H9 (cell line): ENCODE results near the gene SLC25A15. TPM values are rescaled to one million over a fixed set of nuclear protein-coding genes. Genes with fewer than 3 reads are reported as not detected.
A peak's percentile ranks its signal among the peaks of the same experiment; 100 is the strongest.

Source experiments
- DNase-seq: peaks from one replicate; pipeline ENCODE4 v3.0.0-alpha.2; 2017
- H2AFZ ChIP-seq: one replicate; pipeline ENCODE4 v1.6.1; 2013; ENCODE audit warnings: mild to moderate bottlenecking, low read length, control low read depth, moderate library complexity
- H2AK5ac ChIP-seq: 2 replicates; pipeline ENCODE4 v1.6.1; 2013; ENCODE audit warnings: low read length, control low read depth, mixed read lengths; ENCODE audit not compliant: insufficient read length
- H2BK120ac ChIP-seq: one replicate; pipeline ENCODE4 v1.6.1; 2013; ENCODE audit warnings: low read depth, mild to moderate bottlenecking, low read length, control low read depth, inconsistent platforms; ENCODE audit not compliant: poor library complexity, severe bottlenecking
- H2BK12ac ChIP-seq: 2 replicates; pipeline ENCODE4 v1.6.1; 2013; ENCODE audit warnings: low read length, control low read depth, mixed read lengths, low read depth; ENCODE audit not compliant: insufficient read length
- H2BK15ac ChIP-seq: 2 replicates; pipeline ENCODE4 v1.6.1; 2013; ENCODE audit warnings: low read depth, low read length, control low read depth
- H2BK20ac ChIP-seq: one replicate; pipeline ENCODE4 v1.6.1; 2013; ENCODE audit warnings: low read depth, mild to moderate bottlenecking, low read length, control low read depth, inconsistent platforms; ENCODE audit not compliant: poor library complexity, severe bottlenecking
- H2BK5ac ChIP-seq: 2 replicates; pipeline ENCODE4 v1.6.1; 2013; ENCODE audit warnings: low read length, control low read depth, mixed read lengths; ENCODE audit not compliant: insufficient read length
- H3K14ac ChIP-seq: 2 replicates; pipeline ENCODE4 v1.6.1; 2013; ENCODE audit warnings: low read length, control low read depth; ENCODE audit not compliant: insufficient read depth
- H3K18ac ChIP-seq: 2 replicates; pipeline ENCODE4 v1.6.1; 2013; ENCODE audit warnings: low read depth, mild to moderate bottlenecking, mixed read lengths, low read length, control low read depth; ENCODE audit not compliant: insufficient read length
- H3K23ac ChIP-seq: 2 replicates; pipeline ENCODE4 v1.6.1; 2013; ENCODE audit warnings: low read length, control low read depth, mixed read lengths, low read depth; ENCODE audit not compliant: insufficient read length
- H3K23me2 ChIP-seq: 2 replicates; pipeline ENCODE4 v1.6.1; 2013; ENCODE audit warnings: low read depth, mild to moderate bottlenecking, mixed read lengths, low read length, control low read depth; ENCODE audit not compliant: insufficient read length, poor library complexity, severe bottlenecking
- H3K27ac ChIP-seq: 2 replicates; pipeline ENCODE4 v1.5.1; 2013; ENCODE audit warnings: low read length, control low read depth, mixed read lengths, low read depth; ENCODE audit not compliant: insufficient read length
- H3K27me3 ChIP-seq: 2 replicates; pipeline ENCODE4 v1.6.1; 2013; ENCODE audit warnings: low read length, control low read depth, inconsistent platforms; ENCODE audit not compliant: insufficient read depth
- H3K4ac ChIP-seq: 2 replicates; pipeline ENCODE4 v1.6.1; 2013; ENCODE audit warnings: low read depth, mild to moderate bottlenecking, control low read depth, inconsistent platforms, low read length, moderate library complexity
- H3K4me1 ChIP-seq: 2 replicates; pipeline ENCODE4 v1.6.1; 2013; ENCODE audit warnings: low read length, control low read depth, inconsistent platforms; ENCODE audit not compliant: insufficient read depth
- H3K4me2 ChIP-seq: 2 replicates; pipeline ENCODE4 v1.6.1; 2013; ENCODE audit warnings: low read length, control low read depth, mixed read lengths; ENCODE audit not compliant: insufficient read length, insufficient read depth
- H3K56ac ChIP-seq: 2 replicates; pipeline ENCODE4 v1.6.1; 2013; ENCODE audit warnings: low read depth, mild to moderate bottlenecking, mixed read lengths, low read length, control low read depth; ENCODE audit not compliant: insufficient read length
- H3K79me1 ChIP-seq: 2 replicates; pipeline ENCODE4 v1.6.1; 2013; ENCODE audit warnings: low read depth, mild to moderate bottlenecking, moderate library complexity, low read length, control low read depth, inconsistent platforms; ENCODE audit not compliant: insufficient read depth, poor library complexity, severe bottlenecking
- H3K79me2 ChIP-seq: 2 replicates; pipeline ENCODE4 v1.6.1; 2013; ENCODE audit warnings: low read length, control low read depth, inconsistent platforms; ENCODE audit not compliant: insufficient read depth
- H3K9ac ChIP-seq: 2 replicates; pipeline ENCODE4 v1.6.1; 2013; ENCODE audit warnings: low read length, control low read depth, mixed read lengths; ENCODE audit not compliant: insufficient read length; ENCODE audit errors: extremely low read depth
- H3K9me3 ChIP-seq: one replicate; pipeline ENCODE4 v1.6.1; 2013; ENCODE audit warnings: low read depth, low read length, inconsistent platforms; ENCODE audit not compliant: control insufficient read depth
- H3T11ph ChIP-seq: one replicate; pipeline ENCODE4 v1.6.1; 2013; ENCODE audit warnings: mild to moderate bottlenecking, low read length, control low read depth, inconsistent platforms
- H4K20me1 ChIP-seq: one replicate; pipeline ENCODE4 v1.6.1; 2013; ENCODE audit not compliant: control insufficient read depth, insufficient read length, insufficient read depth
- H4K5ac ChIP-seq: 2 replicates; pipeline ENCODE4 v1.6.1; 2013; ENCODE audit warnings: low read depth, mild to moderate bottlenecking, mixed read lengths, low read length, control low read depth; ENCODE audit not compliant: insufficient read length
- H4K8ac ChIP-seq: replicated peaks from 2 replicates; pipeline ENCODE4 v1.6.1; 2013; ENCODE audit warnings: low read length, control low read depth, mixed read lengths, low read depth; ENCODE audit not compliant: insufficient read length
- H4K91ac ChIP-seq: 2 replicates; pipeline ENCODE4 v1.6.1; 2013; ENCODE audit warnings: low read depth, mild to moderate bottlenecking, moderate library complexity, mixed read lengths, low read length, control low read depth; ENCODE audit not compliant: insufficient read length
- H3K27ac Mint-ChIP-seq, 3 experiments: 2 replicates in 2 of 3; 3 replicates in 1 of 3; pipeline ENCODE4 v1.8.0; 2020 to 2021; ENCODE audit warnings: mixed read lengths in 3 of 3, mild to moderate bottlenecking in 1 of 3, moderate library complexity in 1 of 3
- H3K27me3 Mint-ChIP-seq: 2 replicates; pipeline ENCODE4 v1.8.0; 2021; ENCODE audit warnings: low read depth, mild to moderate bottlenecking, moderate library complexity, mixed read lengths
- H3K36me3 Mint-ChIP-seq, 3 experiments: 2 replicates in 2 of 3; 3 replicates in 1 of 3; pipeline ENCODE4 v1.8.0; 2020 to 2021; ENCODE audit warnings: low read depth in 3 of 3, mixed read lengths in 3 of 3; ENCODE audit not compliant: insufficient read depth in 1 of 3
- H3K4me1 Mint-ChIP-seq, 2 experiments: 2 replicates each; pipeline ENCODE4 v1.8.0; 2020; ENCODE audit warnings: mixed read lengths in 2 of 2
- H3K4me3 Mint-ChIP-seq, 2 experiments: 2 replicates in 1 of 2; 3 replicates in 1 of 2; pipeline ENCODE4 v1.8.0; 2020 to 2021; ENCODE audit warnings: mild to moderate bottlenecking in 2 of 2, mixed read lengths in 2 of 2, moderate library complexity in 1 of 2
- H3K9me3 Mint-ChIP-seq, 2 experiments: 2 replicates in 1 of 2; 3 replicates in 1 of 2; pipeline ENCODE4 v1.8.0; 2020; ENCODE audit warnings: mild to moderate bottlenecking in 2 of 2, mixed read lengths in 2 of 2, moderate library complexity in 1 of 2
- WGBS: extraction: QIAGEN DNeasy Blood & Tissue Kit; methylation state at CpG from one replicate; pipeline ENCODE4 v1.1.7; 2013; ENCODE audit warnings: missing lambda C conversion rate, low lambda C conversion rate, mixed read lengths; ENCODE audit not compliant: insufficient read length; ENCODE audit errors: extremely low coverage; 5-methylcytosine and 5-hydroxymethylcytosine counted together
- total RNA-seq: library from RNA; stranded (reverse); gene quantifications from 2 replicates; pipeline ENCODE4 v1.2.1, GENCODE V29; 2021
- TF ChIP-seq, protein P1 (sequence below): fragments of 200-600 bp; sonication (generic); conservative IDR thresholded peaks from 3 replicates; pipeline ENCODE4 v1.8.0; 2021; ENCODE audit warnings: antibody characterized with exemption, mild to moderate bottlenecking

The SLC25A15 gene
- total RNA-seq, 1 experiment from 2014 or later = 21.1 TPM

DNA sequence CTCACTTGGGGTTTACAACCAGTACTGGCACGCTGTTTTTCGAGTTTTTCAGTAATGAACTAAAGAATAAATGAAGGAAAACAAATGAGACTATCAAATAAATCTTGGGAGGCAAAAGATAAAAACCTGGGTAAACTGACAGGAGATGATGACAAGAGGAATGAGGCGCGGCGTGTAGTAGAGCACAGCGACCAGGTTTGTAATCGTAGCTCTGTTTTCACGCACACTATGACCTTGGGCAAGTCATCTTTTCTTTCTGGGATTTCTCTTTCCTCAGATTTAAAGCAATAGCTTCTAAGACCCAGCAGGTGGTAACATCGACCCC, 18.8 kb upstream of the SLC25A15 start:
- peak overlapping the region; percentile 99 for H3K27ac Mint-ChIP-seq
- peak overlapping the region; percentile 99 for H3K4me3 Mint-ChIP-seq

More for the DNA sequence above, 18.8 kb upstream of the SLC25A15 start:
- Histone ChIP-seq H3K79me1 (peaks cover 5% of the 10 kb centered on the region), H4K8ac (no peak overlapping the region), H3K27ac (peak overlapping the region; percentile 13), H3T11ph (no peak overlapping the region), H3K23me2 (peaks cover 4% of the 10 kb centered on the region), H3K9ac (peak overlapping the region; percentile 93), H3K4me2 (peak overlapping the region; percentile 99), H4K91ac (no peak overlapping the region), H2BK12ac (no peak overlapping the region), H3K27me3 (no peaks in the 10 kb centered on the region), H3K4me1 (no peaks in the 10 kb centered on the region), H3K4ac (no peak overlapping the region), H3K23ac (no peak overlapping the region), H3K9me3 (no peaks in the 10 kb centered on the region), H2BK15ac (no peak overlapping the region), H2BK20ac (no peak overlapping the region), H2BK5ac (no peak overlapping the region), H3K56ac (no peak overlapping the region), H2AFZ (no peak overlapping the region), H2BK120ac (no peak overlapping the region), H3K18ac (peak overlapping the region; percentile 78), H3K14ac (peak overlapping the region; percentile 88; the same call in 1 of the 2 replicates), H4K20me1 (no peaks in the 10 kb centered on the region), H2AK5ac (no peak overlapping the region), H3K79me2 (peaks cover 5% of the 10 kb centered on the region; the same call in 1 of the 2 replicates), H4K5ac (peak overlapping the region; percentile 9)
- no peak for DNase-seq
- WGBS = no CpG with 5 or more reads among the region's 9 CpGs
- peaks cover 9 to 10% of the 10 kb centered on the region in 2 experiments for H3K4me1 Mint-ChIP-seq
- no peaks in the 10 kb centered on the region for H3K27me3 Mint-ChIP-seq
- TF ChIP-seq, protein P1, sequence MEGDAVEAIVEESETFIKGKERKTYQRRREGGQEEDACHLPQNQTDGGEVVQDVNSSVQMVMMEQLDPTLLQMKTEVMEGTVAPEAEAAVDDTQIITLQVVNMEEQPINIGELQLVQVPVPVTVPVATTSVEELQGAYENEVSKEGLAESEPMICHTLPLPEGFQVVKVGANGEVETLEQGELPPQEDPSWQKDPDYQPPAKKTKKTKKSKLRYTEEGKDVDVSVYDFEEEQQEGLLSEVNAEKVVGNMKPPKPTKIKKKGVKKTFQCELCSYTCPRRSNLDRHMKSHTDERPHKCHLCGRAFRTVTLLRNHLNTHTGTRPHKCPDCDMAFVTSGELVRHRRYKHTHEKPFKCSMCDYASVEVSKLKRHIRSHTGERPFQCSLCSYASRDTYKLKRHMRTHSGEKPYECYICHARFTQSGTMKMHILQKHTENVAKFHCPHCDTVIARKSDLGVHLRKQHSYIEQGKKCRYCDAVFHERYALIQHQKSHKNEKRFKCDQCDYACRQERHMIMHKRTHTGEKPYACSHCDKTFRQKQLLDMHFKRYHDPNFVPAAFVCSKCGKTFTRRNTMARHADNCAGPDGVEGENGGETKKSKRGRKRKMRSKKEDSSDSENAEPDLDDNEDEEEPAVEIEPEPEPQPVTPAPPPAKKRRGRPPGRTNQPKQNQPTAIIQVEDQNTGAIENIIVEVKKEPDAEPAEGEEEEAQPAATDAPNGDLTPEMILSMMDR = no peak
- no peaks in the 10 kb centered on the region for H3K9me3 Mint-ChIP-seq
- peaks cover 0 to 7% (median 4%) of the 10 kb centered on the region in 3 experiments; a peak in 2 of 7 replicates for H3K36me3 Mint-ChIP-seq
